ENCODE data around the gene KCNQ5. TPM values are rescaled to one million over a fixed set of nuclear protein-coding genes. Genes with fewer than 3 reads are reported as not detected.
A peak's percentile ranks its signal among the peaks of the same experiment; 100 is the strongest.

KCNQ5 gene
- total RNA-seq, 1 experiment from 2014 or later = 0.31 TPM

- Histone ChIP-seq H3K27me3 (ENCODE audit: control insufficient read depth, insufficient read depth, low read length) (no peaks in the 10 kb centered on the region), H3K36me3 (replicated peaks; ENCODE audit: control insufficient read depth, insufficient read depth, low read length) (no peaks in the 10 kb centered on the region), H3K4me3 (ENCODE audit: insufficient read depth, low read depth, low read length) (no peak overlapping the region)
- no peak for DNase-seq
Observed at GRCh38 chr6:72760114-72760793, 138.4 kb downstream of the KCNQ5 start.

- no peak overlapping the region for H3K4me3 ChIP-seq (ENCODE audit: insufficient read depth, low read depth, low read length)
- H3K36me3 ChIP-seq (replicated peaks; ENCODE audit: control insufficient read depth, insufficient read depth, low read length) = no peaks in the 10 kb centered on the region
- DNase-seq = no peak
- no peaks in the 10 kb centered on the region for H3K27me3 ChIP-seq (ENCODE audit: control insufficient read depth, insufficient read depth, low read length)
Observed at GRCh38 chr6:72761761-72762160, 139.9 kb downstream of the KCNQ5 start.

- H3K27me3 ChIP-seq (ENCODE audit: control insufficient read depth, insufficient read depth, low read length) = no peaks in the 10 kb centered on the region
Observed at GRCh38 chr6:72769459-72770125, 147.7 kb downstream of the KCNQ5 start.

GRCh38 chr6:72770959-72771358 is 149.1 kb downstream of the KCNQ5 start:
- no peaks in the 10 kb centered on the region for H3K27me3 ChIP-seq (ENCODE audit: control insufficient read depth, insufficient read depth, low read length)
- no peak for DNase-seq
- H3K36me3 ChIP-seq (replicated peaks; ENCODE audit: control insufficient read depth, insufficient read depth, low read length) = no peaks in the 10 kb centered on the region
- no peak overlapping the region for H3K4me3 ChIP-seq (ENCODE audit: insufficient read depth, low read depth, low read length)

More at GRCh38 chr6:72769459-72770125, 147.7 kb downstream of the KCNQ5 start:
- Histone ChIP-seq H3K36me3 (replicated peaks; ENCODE audit: control insufficient read depth, insufficient read depth, low read length) (no peaks in the 10 kb centered on the region), H3K4me3 (ENCODE audit: insufficient read depth, low read depth, low read length) (no peak overlapping the region)
- no peak for DNase-seq

- Histone ChIP-seq H3K4me3 (ENCODE audit: insufficient read depth, low read depth, low read length) (no peak overlapping the region), H3K36me3 (replicated peaks; ENCODE audit: control insufficient read depth, insufficient read depth, low read length) (no peaks in the 10 kb centered on the region), H3K27me3 (ENCODE audit: control insufficient read depth, insufficient read depth, low read length) (no peaks in the 10 kb centered on the region)
- no peak for DNase-seq
Observed at GRCh38 chr6:72776456-72776855, 154.6 kb downstream of the KCNQ5 start.

GRCh38 chr6:72781624-72782023 is 159.8 kb downstream of the KCNQ5 start:
- H3K4me3 ChIP-seq (ENCODE audit: insufficient read depth, low read depth, low read length) = no peak overlapping the region
- no peaks in the 10 kb centered on the region for H3K36me3 ChIP-seq (replicated peaks; ENCODE audit: control insufficient read depth, insufficient read depth, low read length)
- H3K27me3 ChIP-seq (ENCODE audit: control insufficient read depth, insufficient read depth, low read length) = no peaks in the 10 kb centered on the region
- DNase-seq = no peak

GRCh38 chr6:72783035-72783434 is 161.2 kb downstream of the KCNQ5 start:
- DNase-seq = no peak
- Histone ChIP-seq H3K27me3 (ENCODE audit: control insufficient read depth, insufficient read depth, low read length) (no peaks in the 10 kb centered on the region), H3K36me3 (replicated peaks; ENCODE audit: control insufficient read depth, insufficient read depth, low read length) (no peaks in the 10 kb centered on the region), H3K4me3 (ENCODE audit: insufficient read depth, low read depth, low read length) (no peak overlapping the region)

- no peak overlapping the region for H3K4me3 ChIP-seq (ENCODE audit: insufficient read depth, low read depth, low read length)
- no peaks in the 10 kb centered on the region for H3K27me3 ChIP-seq (ENCODE audit: control insufficient read depth, insufficient read depth, low read length)
- no peak for DNase-seq
- H3K36me3 ChIP-seq (replicated peaks; ENCODE audit: control insufficient read depth, insufficient read depth, low read length) = no peaks in the 10 kb centered on the region
Observed at GRCh38 chr6:72783666-72784065, 161.8 kb downstream of the KCNQ5 start.

- no peaks in the 10 kb centered on the region for H3K36me3 ChIP-seq (replicated peaks; ENCODE audit: control insufficient read depth, insufficient read depth, low read length)
- no peaks in the 10 kb centered on the region for H3K27me3 ChIP-seq (ENCODE audit: control insufficient read depth, insufficient read depth, low read length)
- H3K4me3 ChIP-seq (ENCODE audit: insufficient read depth, low read depth, low read length) = no peak overlapping the region
- no peak for DNase-seq
Observed at GRCh38 chr6:72784071-72784470, 162.2 kb downstream of the KCNQ5 start.

- no peak overlapping the region for H3K4me3 ChIP-seq (ENCODE audit: insufficient read depth, low read depth, low read length)
- no peaks in the 10 kb centered on the region for H3K36me3 ChIP-seq (replicated peaks; ENCODE audit: control insufficient read depth, insufficient read depth, low read length)
- no peak for DNase-seq
- H3K27me3 ChIP-seq (ENCODE audit: control insufficient read depth, insufficient read depth, low read length) = no peaks in the 10 kb centered on the region
Observed at GRCh38 chr6:72784581-72784980, 162.7 kb downstream of the KCNQ5 start.

GRCh38 chr6:72787391-72788031 is 165.6 kb downstream of the KCNQ5 start:
- Histone ChIP-seq H3K27me3 (ENCODE audit: control insufficient read depth, insufficient read depth, low read length) (no peaks in the 10 kb centered on the region), H3K4me3 (ENCODE audit: insufficient read depth, low read depth, low read length) (no peak overlapping the region), H3K36me3 (replicated peaks; ENCODE audit: control insufficient read depth, insufficient read depth, low read length) (no peaks in the 10 kb centered on the region)
- DNase-seq = peak; percentile 17

- Histone ChIP-seq H3K4me3 (ENCODE audit: insufficient read depth, low read depth, low read length) (no peak overlapping the region), H3K36me3 (replicated peaks; ENCODE audit: control insufficient read depth, insufficient read depth, low read length) (no peaks in the 10 kb centered on the region), H3K27me3 (ENCODE audit: control insufficient read depth, insufficient read depth, low read length) (no peaks in the 10 kb centered on the region)
- no peak for DNase-seq
Observed at GRCh38 chr6:72788188-72788587, 166.3 kb downstream of the KCNQ5 start.

GRCh38 chr6:72789145-72789544 is 167.3 kb downstream of the KCNQ5 start:
- DNase-seq = no peak
- Histone ChIP-seq H3K4me3 (ENCODE audit: insufficient read depth, low read depth, low read length) (no peak overlapping the region), H3K27me3 (ENCODE audit: control insufficient read depth, insufficient read depth, low read length) (no peaks in the 10 kb centered on the region), H3K36me3 (replicated peaks; ENCODE audit: control insufficient read depth, insufficient read depth, low read length) (no peaks in the 10 kb centered on the region)

- no peak for DNase-seq
Observed at GRCh38 chr6:72792692-72793091, 170.8 kb downstream of the KCNQ5 start.

More at GRCh38 chr6:72792692-72793091, 170.8 kb downstream of the KCNQ5 start:
- Histone ChIP-seq H3K36me3 (replicated peaks; ENCODE audit: control insufficient read depth, insufficient read depth, low read length) (no peaks in the 10 kb centered on the region), H3K27me3 (ENCODE audit: control insufficient read depth, insufficient read depth, low read length) (no peaks in the 10 kb centered on the region), H3K4me3 (ENCODE audit: insufficient read depth, low read depth, low read length) (no peak overlapping the region)

Data from H7 (cell line).